ENCODE data around the gene PRR33. TPM values are rescaled to one million over a fixed set of nuclear protein-coding genes. Genes with fewer than 3 reads are reported as not detected.
A peak's percentile ranks its signal among the peaks of the same experiment; 100 is the strongest.

The PRR33 gene
- total and polyA plus RNA-seq, 9 donors, result 0.01 TPM; not detected in 8

DNA sequence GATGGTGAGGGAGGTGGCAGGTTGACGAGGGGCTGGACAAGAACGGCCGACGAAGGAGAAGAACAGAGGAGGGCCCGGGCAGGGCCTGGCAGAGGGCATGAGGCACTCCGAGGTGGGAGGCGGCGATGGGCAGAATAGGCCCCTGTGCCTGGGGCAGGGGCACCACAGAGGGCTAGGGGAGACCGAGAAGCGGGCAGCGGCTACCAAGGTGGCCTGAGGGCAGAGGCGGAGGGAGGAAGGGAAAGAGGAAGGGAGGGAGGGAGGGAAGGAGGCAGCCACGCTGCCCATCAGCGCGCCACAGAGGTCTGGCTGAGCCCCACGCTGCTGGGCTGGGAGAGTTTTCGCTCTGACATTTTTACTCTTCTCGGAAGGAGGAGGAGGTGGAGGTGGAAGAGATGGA, 27.5 kb downstream of the PRR33 start:
- Histone ChIP-seq H3K27me3 (no peaks in the 10 kb centered on the region), H3K36me3 (no peaks in the 10 kb centered on the region), H3K9me3 (no peaks in the 10 kb centered on the region), H3K4me1 (ENCODE audit: insufficient read depth) (peaks cover 21% of the 10 kb centered on the region), H3K4me3 (peak overlapping the region; percentile 24), H3K27ac (peak overlapping the region; percentile 61 to 86)
- TF ChIP-seq POLR2A (IDR thresholded peaks at IDR 0.05) (no peak), EP300 (IDR thresholded peaks at IDR 0.05) (no peak), CTCF (IDR thresholded peaks at IDR 0.05) (no peak)
- intact Hi-C loops (cut with DNase I), result no loop called here
- 17% methylated on average over 18 of the region's 18 CpGs for WGBS, 3 donors
- DNase-seq, result peak in 2 of 5 donors; percentile 52 to 53

GRCh38 chr11:1863352-1864216, 28.1 kb downstream of the PRR33 start:
- no peaks in the 10 kb centered on the region for H3K36me3 ChIP-seq
- no peaks in the 10 kb centered on the region for H3K9me3 ChIP-seq
- peak overlapping the region; percentile 61 to 86 for H3K27ac ChIP-seq
- 10 to 12% (median 11%) methylated on average over 20 to 27 of the region's 27 CpGs for WGBS, 3 donors
- TF ChIP-seq POLR2A (IDR thresholded peaks at IDR 0.05), result no peak
- no peak for TF ChIP-seq CTCF (IDR thresholded peaks at IDR 0.05)
- no peak for TF ChIP-seq EP300 (IDR thresholded peaks at IDR 0.05)
- no peaks in the 10 kb centered on the region for H3K27me3 ChIP-seq
- intact Hi-C loops (cut with DNase I), result no loop called here
- peaks cover 21% of the 10 kb centered on the region for H3K4me1 ChIP-seq (ENCODE audit: insufficient read depth)
- peak overlapping the region; percentile 24 for H3K4me3 ChIP-seq
- peak; percentile 82 to 91 (median 86) for DNase-seq

DNA sequence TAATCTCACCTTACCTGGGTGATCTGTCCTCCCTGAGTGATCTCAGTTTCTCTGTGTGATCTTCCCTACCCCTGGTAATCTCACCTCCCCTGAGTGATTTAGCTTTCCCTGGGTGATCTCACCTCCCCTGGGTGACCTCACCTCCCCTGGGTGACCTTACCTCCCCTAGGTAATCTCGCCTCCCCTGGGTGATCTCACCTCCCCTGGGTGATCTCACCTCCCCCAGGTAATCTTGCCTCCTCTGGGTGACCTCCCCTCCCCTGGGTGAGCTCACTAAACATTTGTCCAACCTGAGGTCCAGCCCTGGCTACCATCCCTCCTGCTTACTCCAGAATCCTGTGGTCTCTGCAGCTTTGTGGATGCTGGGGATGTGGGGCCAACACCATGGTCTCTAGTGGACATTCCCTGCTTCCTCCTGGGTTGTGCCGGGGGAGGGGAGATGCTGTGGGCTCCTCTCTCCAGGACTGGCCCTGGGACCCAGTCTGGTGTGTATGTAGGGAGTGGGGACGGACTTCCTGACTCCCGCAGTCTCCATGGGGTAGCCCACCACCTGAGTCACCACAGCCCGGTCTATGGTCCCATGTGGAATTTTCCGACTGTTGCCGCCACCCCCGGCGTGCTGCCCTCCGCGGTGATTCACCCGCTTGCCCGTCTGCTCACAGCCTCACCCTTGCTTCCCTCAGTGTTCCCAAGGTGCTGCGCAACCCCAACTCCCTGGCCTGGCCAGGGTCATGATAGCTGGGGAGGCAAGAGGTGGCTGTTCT, 28.9 kb downstream of the PRR33 start:
- TF ChIP-seq POLR2A (IDR thresholded peaks at IDR 0.05) (no peak), EP300 (IDR thresholded peaks at IDR 0.05) (no peak), CTCF (IDR thresholded peaks at IDR 0.05) (no peak)
- no peaks in the 10 kb centered on the region for H3K27me3 ChIP-seq
- 73 to 89% (median 80%) methylated on average over 14 of the region's 14 CpGs for WGBS, 3 donors
- H3K27ac ChIP-seq, result peak overlapping the region in 1 of 2 donors; percentile 86
- H3K9me3 ChIP-seq, result no peaks in the 10 kb centered on the region
- H3K36me3 ChIP-seq, result no peaks in the 10 kb centered on the region
- no peak for DNase-seq
- H3K4me3 ChIP-seq, result no peak overlapping the region
- intact Hi-C loops (cut with DNase I), result no loop called here
- peaks cover 21% of the 10 kb centered on the region for H3K4me1 ChIP-seq (ENCODE audit: insufficient read depth)

DNA sequence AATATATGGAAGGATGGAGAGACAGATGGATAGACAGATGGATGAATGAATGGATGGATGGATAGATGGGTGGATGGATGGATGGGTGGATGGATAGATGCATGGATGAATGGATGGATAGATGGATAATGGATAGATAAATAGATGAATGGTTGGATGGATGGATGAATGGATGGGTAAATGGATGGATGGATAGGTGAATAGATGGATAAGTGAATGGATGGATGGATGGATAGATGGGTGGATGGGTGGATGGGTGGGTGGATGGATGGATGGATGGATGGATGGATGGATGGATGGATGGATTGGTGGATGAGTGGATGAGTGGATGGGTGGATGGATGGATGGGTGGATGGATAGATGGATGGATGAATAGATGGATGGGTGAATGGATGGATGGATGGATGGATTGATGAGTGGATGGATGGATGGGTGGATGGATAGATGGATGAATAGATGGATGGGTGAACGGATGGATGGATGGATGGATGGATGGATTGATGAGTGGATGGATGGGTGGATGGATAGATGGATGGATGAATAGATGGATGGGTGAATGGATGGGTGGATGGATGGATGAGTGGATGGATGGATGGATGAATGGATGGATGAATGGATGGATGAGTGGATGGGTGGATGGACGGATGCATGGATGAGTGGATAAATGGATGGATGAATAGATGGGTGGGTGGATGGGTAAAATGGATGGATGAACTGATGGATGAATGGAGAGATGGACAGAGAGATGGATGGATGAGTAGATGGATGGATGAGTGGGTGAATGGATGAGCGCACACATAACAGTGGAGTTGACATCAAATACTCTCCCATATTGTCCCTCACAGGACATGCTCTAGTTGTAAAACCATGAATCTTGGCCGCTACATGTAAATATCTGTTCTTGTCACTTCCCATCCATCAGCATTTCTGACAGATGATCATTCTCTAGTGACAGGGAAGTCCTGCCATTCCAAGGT, 30.0 kb downstream of the PRR33 start:
- 90 to 93% (median 93%) methylated on average over 4 of the region's 4 CpGs for WGBS, 3 donors
- TF ChIP-seq CTCF (IDR thresholded peaks at IDR 0.05) (no peak), POLR2A (IDR thresholded peaks at IDR 0.05) (no peak), EP300 (IDR thresholded peaks at IDR 0.05) (no peak)

More for the DNA sequence above, 30.0 kb downstream of the PRR33 start:
- intact Hi-C loops (cut with DNase I), result no loop called here
- Histone ChIP-seq H3K27ac (no peak overlapping the region), H3K9me3 (no peaks in the 10 kb centered on the region), H3K4me1 (ENCODE audit: insufficient read depth) (peaks cover 21% of the 10 kb centered on the region), H3K4me3 (no peak overlapping the region), H3K27me3 (no peaks in the 10 kb centered on the region), H3K36me3 (no peaks in the 10 kb centered on the region)
- no peak for DNase-seq
